HG03378 (cell line): ENCODE data around the gene SPEG.
A peak's percentile ranks its signal among the peaks of the same experiment; 100 is the strongest.

Experiments
- ATAC-seq: cut with Tn5 transposase; IDR thresholded peaks from one replicate; pipeline ENCODE4 v1.9.1; 2021; ENCODE audit warnings: mild to moderate bottlenecking, moderate library complexity; ENCODE audit not compliant: unreplicated experiment

The SPEG gene

DNA sequence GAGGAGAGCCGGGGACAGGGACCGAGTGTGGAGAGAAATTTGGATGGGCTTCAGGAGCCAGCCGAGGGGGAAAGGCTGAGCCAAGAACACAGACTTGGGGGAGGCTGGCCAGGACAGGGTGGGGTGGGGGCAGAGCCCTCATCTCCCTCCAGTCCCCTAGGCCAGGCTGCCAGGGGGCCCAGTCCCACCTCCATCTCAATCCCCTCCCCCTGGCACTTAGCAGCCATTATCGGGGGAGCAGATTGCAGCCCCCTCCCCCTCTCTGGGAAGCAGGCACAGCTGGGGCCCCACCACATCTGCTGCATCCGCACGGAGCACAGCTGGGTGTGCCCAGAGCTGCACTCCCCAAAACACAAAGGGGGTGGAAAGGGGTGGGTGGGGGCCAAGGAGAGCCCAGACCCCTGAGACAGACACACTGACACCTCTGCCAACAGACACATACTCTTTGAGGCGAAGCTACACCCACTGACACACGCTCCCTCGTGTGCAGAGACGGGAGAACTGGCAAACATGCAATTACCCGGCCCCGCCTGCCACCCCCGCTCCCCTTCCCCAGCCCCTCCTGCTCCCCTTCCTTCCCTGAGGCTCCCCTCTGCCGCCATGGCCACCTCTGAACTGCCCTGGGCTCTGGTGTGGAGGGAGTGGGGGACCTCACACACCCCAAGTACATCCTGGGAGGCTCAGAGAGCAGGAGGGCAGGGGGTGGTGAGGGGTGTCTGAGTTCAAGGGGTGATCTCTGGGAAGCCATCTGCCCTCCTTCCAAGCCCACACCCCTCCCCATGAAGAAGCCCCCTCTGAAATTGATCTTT is 74.5 kb downstream of the SPEG start:
- ATAC-seq, result peak; percentile 18

DNA sequence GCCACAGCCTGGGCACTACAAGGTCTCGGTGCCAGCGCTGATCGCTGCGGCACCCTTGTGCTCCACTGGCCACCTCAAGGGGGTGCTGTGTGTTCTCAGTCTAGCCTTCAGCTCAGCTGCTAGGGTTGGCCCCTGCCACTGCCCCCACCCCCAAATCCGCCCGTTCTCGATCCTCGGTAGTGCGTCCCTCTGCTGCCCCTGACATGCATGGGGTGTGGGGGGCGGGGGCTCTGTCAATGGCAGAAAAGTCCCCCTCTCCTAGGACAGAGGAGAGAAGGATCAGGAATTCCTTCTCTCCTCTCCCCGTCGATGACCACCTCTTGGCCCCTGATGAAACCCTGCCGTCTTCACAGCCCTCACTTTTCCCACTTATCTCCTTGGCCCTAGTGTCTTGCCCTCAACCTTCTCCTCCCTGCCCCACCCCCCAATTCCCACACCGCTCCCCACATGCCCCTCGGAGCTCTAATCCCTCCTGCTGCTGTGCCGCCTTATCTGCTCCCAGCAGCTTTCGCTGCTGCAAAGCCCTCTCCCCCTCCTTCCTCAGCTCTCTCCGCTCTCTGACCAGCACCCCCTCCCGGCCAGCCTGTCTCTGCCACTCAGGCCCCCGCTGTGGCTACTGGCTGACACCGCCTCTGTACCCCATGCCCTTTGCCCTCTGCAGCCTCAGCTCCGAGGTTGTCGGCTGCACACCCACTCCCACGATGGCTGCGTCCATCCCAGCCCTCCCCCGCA is 75.3 kb downstream of the SPEG start:
- ATAC-seq, result peak; percentile 77

DNA sequence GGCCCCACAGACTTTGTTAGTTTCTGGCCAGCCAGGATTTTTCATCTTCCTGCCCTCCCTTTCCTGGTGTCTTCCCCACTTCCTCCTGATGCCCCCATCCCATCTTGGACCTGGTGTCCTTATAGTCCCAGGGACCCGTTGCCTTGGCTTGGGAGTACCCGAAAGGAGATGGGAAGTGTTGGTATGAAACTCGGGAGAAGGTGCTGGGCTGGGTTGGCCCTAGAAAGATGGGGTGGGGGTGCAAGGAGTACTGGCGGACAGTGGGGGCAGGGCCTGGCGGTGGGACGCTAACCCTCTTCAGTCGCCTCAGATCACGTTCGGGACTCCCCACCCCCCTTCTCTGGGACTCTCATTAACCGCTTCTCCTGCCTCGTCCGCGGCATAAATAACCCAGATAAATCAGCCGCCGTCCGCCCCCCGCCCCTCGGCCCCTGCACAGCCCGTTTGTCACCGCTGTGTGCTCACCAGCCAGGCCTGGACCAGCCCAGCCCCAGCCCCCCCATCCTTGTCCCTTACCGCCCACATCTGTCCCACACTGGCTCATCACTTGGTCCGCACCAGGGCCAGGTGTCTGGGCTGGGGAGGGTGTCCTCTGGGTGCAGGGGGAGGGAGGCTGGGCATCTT is 76.0 kb downstream of the SPEG start:
- no peak for ATAC-seq

- no peak for ATAC-seq
Observed at GRCh38 chr2:219511547-219512325, 77.1 kb downstream of the SPEG start.

- no peak for ATAC-seq
Observed at GRCh38 chr2:219512524-219513216, 78.0 kb downstream of the SPEG start.

DNA sequence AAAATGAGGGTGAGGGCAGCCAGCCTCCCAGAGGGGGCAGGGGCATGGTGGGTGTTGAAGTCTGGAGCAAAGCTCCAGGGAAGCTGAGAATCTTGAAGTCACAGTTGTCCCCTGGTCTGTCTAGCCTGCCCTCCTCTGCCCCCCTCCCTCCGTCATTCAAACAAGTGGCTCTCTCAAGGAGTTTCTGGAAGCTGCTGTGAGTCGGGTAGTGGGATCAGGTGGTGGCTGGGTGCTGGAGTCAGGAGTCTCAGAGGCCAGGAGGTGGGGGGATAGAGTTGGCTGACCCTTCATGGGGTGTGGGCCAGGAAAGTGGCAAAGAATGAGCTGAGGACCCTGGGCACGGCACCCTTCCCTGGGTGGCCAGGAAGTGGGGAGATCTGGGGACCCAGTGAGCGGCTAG is 79.1 kb downstream of the SPEG start:
- no peak for ATAC-seq

DNA sequence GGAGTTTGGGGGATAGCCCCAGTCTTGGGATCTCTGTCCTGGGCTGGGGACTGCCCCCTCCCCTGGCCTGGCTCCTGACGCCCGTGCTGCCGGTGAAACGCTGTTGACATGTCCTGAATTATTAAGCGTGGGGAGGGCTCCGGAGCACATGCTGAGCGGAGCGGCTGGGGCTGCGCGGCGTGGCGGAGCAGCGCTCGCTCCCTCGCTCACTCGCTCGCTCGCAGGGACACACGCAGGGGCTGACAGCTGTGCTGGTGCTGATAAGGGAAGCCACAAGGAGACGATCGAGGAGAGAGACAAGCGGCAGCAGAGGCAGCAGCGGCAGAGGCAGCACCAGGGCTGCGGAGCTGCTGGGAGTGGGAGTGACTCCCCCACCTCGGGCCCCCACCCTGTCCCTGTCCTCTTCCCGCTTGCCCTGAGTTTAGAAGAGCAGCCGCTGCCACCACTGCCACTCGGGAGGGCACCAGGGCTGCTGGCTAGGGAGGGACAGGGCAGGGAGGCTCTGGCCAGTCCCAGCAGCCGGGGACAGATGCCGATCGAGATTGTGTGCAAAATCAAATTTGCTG is 79.6 kb downstream of the SPEG start, which contains the start of gene ASIC4:
Gene ASIC4, plus strand, starts transcription at position 287 of the 566 bp plus-strand sequence. Its CDS starts 243 bp downstream, at position 530.
- ATAC-seq, result no peak

DNA sequence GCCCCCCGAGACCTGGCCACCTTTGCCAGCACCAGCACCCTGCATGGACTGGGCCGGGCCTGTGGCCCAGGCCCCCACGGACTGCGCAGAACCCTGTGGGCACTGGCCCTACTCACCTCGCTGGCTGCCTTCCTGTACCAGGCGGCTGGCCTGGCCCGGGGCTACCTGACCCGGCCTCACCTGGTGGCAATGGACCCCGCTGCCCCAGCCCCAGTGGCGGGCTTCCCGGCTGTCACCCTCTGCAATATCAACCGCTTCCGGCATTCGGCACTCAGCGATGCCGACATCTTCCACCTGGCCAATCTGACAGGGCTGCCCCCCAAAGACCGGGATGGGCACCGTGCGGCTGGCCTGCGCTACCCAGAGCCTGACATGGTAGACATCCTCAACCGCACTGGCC is 80.2 kb downstream of the SPEG start:
- no peak for ATAC-seq

DNA sequence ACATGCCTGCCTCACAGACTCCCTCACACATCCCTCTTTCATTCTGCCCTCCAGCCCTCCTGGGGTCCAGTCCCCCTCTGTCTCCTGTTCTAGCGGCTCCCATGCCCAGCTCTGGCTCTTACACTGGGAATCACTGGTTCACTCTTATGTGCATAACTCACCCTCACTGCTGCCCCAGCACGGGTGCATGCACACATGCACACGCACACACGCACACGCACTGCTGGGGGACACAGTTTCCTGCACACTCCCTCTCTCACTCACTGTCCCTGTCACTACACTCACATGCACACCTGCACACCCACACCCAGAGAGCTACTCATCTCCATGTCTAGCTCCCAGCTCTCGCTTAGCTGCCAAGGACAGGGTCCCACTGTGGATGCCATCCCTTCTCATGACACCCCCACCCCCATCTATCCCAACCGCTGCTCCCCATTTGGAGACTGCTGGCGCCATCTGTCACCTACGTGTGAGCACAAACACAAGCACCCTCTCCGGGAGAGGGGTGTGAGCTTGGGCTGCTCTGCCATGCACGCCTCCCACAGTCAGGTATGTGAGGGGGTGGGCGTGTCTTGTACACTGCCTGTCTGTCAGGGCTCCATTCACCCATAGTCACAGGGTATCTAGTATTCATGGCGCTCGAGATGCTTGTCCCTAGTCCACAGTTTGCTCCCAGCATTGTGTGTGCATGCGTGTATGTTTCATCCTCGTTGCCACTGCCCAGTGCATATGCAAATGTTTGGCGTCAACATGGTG is 81.4 kb downstream of the SPEG start:
- ATAC-seq, result no peak

GRCh38 chr2:219516888-219517287 is 82.2 kb downstream of the SPEG start:
- ATAC-seq, result no peak

DNA sequence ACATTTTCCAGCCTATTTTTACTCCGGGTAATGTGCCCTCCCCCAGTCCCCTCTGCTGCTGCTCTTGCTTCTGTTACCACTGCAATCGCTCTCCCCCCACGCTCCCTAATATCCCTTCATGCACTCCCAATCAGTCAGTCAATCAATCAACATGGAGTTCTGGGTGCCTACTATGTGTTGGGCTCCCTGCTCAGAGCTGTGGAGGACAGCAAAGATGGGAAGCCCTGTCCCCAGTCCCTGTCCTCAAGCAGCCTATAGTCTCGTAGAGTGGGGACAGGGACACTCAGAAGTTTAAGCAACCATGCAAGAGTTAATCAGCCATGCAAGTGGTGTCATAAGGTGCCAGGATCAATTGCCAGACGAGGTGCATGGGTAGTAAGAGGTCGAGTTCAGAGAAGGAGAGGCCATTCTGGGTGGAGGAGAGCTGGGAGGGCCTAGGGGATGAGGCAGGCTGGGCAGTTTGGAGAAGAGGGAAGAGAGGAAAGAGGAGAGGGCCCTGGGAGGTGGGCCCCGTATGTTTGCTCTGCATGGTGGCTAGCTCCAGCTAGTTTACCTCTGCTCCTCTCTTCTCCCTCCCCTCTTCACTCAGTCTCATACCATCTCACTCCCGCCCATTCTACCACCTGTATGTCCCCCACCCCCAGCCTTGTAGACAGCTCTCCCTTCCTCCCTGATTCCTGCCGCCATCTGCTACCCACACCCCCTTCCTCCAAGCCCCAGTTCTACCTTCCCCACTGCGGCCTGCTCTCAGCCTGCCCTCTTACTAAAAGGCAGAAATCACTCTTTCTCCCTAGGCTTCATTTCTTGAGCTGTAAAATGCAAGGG is 83.5 kb downstream of the SPEG start:
- ATAC-seq, result no peak

GRCh38 chr2:219519526-219519916 is 84.9 kb downstream of the SPEG start:
- no peak for ATAC-seq

GRCh38 chr2:219520079-219520478 is 85.4 kb downstream of the SPEG start:
- no peak for ATAC-seq

GRCh38 chr2:219521066-219521880 is 86.6 kb downstream of the SPEG start:
- ATAC-seq, result no peak

- ATAC-seq, result no peak
Observed at GRCh38 chr2:219522111-219523030, 87.7 kb downstream of the SPEG start.

GRCh38 chr2:219523031-219523671 is 88.5 kb downstream of the SPEG start:
- no peak for ATAC-seq
